Activated T-helper 17 cell treated with anti-CD3 and anti-CD28 coated beads, Interleukin-2, amount 50 U/mL, for 72 hours (primary cell): ENCODE data around the gene RPS21. TPM values are rescaled to one million over a fixed set of nuclear protein-coding genes. Genes with fewer than 3 reads are reported as not detected.
"Not testable (repeated sequence)": the region's sequence is repeated elsewhere in the genome, so short reads cannot be mapped to it uniquely, and the experiment has no call there.

Source experiments
- ATAC-seq: fragments of 150-1000 bp; cut with Tn5 transposase; replicated peaks from 2 replicates; pipeline ENCODE4 v1.10.0; 2021; ENCODE audit warnings: mild to moderate bottlenecking, moderate library complexity
- H3K27ac Mint-ChIP-seq: one replicate; pipeline ENCODE4 v1.8.0; 2022; ENCODE audit warnings: mixed read lengths
- H3K27me3 Mint-ChIP-seq: one replicate; pipeline ENCODE4 v1.8.0; 2022; ENCODE audit warnings: mixed read lengths
- H3K36me3 Mint-ChIP-seq: one replicate; pipeline ENCODE4 v1.8.0; 2022; ENCODE audit warnings: low read depth, mild to moderate bottlenecking, mixed read lengths
- H3K4me1 Mint-ChIP-seq: one replicate; pipeline ENCODE4 v1.8.0; 2022; ENCODE audit warnings: mixed read lengths
- H3K4me3 Mint-ChIP-seq: one replicate; pipeline ENCODE4 v1.8.0; 2022; ENCODE audit warnings: mild to moderate bottlenecking, mixed read lengths
- H3K9me3 Mint-ChIP-seq: one replicate; pipeline ENCODE4 v1.8.0; 2022; ENCODE audit warnings: mixed read lengths
- total RNA-seq, 2 donors: library from RNA; stranded (reverse); gene quantifications; one replicate each; pipeline ENCODE4 v1.2.3, GENCODE V29; 2022

RPS21 gene
- total RNA-seq, 2 donors from 2014 or later, result 2,323 to 2,749 TPM

GRCh38 chr20:62421716-62421990 is 34.8 kb downstream of the RPS21 start:
- Mint-ChIP-seq H3K36me3 (no peaks in the 10 kb centered on the region), H3K9me3 (no peaks in the 10 kb centered on the region), H3K27me3 (no peaks in the 10 kb centered on the region), H3K4me1 (no peaks in the 10 kb centered on the region), H3K27ac (no peak overlapping the region), H3K4me3 (no peak overlapping the region)
- ATAC-seq, result no peak

- H3K27me3 Mint-ChIP-seq, result no peaks in the 10 kb centered on the region
- H3K36me3 Mint-ChIP-seq, result no peaks in the 10 kb centered on the region
- H3K9me3 Mint-ChIP-seq, result no peaks in the 10 kb centered on the region
- no peak overlapping the region for H3K27ac Mint-ChIP-seq
- no peak overlapping the region for H3K4me3 Mint-ChIP-seq
- no peak for ATAC-seq
- H3K4me1 Mint-ChIP-seq, result no peaks in the 10 kb centered on the region
These were observed 35.9 kb downstream of the RPS21 start for GRCh38 chr20:62422636-62423325.

GRCh38 chr20:62423326-62423706 is 36.4 kb downstream of the RPS21 start:
- H3K36me3 Mint-ChIP-seq, result no peaks in the 10 kb centered on the region
- H3K27ac Mint-ChIP-seq, result no peak overlapping the region
- H3K4me3 Mint-ChIP-seq, result no peak overlapping the region
- H3K27me3 Mint-ChIP-seq, result no peaks in the 10 kb centered on the region
- H3K4me1 Mint-ChIP-seq, result no peaks in the 10 kb centered on the region
- no peaks in the 10 kb centered on the region for H3K9me3 Mint-ChIP-seq
- no peak for ATAC-seq

GRCh38 chr20:62424249-62425107 is 37.6 kb downstream of the RPS21 start:
- no peak overlapping the region for H3K27ac Mint-ChIP-seq
- no peaks in the 10 kb centered on the region for H3K36me3 Mint-ChIP-seq
- no peaks in the 10 kb centered on the region for H3K27me3 Mint-ChIP-seq
- no peaks in the 10 kb centered on the region for H3K9me3 Mint-ChIP-seq
- no peak overlapping the region for H3K4me3 Mint-ChIP-seq
- no peaks in the 10 kb centered on the region for H3K4me1 Mint-ChIP-seq
- no peak for ATAC-seq

GRCh38 chr20:62425281-62426058 is 38.6 kb downstream of the RPS21 start:
- H3K27me3 Mint-ChIP-seq, result no peaks in the 10 kb centered on the region
- no peaks in the 10 kb centered on the region for H3K9me3 Mint-ChIP-seq
- ATAC-seq, result no peak
- no peaks in the 10 kb centered on the region for H3K4me1 Mint-ChIP-seq
- H3K36me3 Mint-ChIP-seq, result no peaks in the 10 kb centered on the region
- no peak overlapping the region for H3K4me3 Mint-ChIP-seq
- no peak overlapping the region for H3K27ac Mint-ChIP-seq

- H3K4me3 Mint-ChIP-seq, H3K9me3 Mint-ChIP-seq, H3K4me1 Mint-ChIP-seq, H3K36me3 Mint-ChIP-seq, H3K27me3 Mint-ChIP-seq, H3K27ac Mint-ChIP-seq, ATAC-seq: not testable (repeated sequence)
These were observed 39.1 kb downstream of the RPS21 start for GRCh38 chr20:62426059-62426348.

- Mint-ChIP-seq H3K27me3 (peaks cover 6% of the 10 kb centered on the region), H3K9me3 (no peaks in the 10 kb centered on the region), H3K36me3 (no peaks in the 10 kb centered on the region), H3K4me3 (no peak overlapping the region), H3K4me1 (no peaks in the 10 kb centered on the region), H3K27ac (no peak overlapping the region)
- no peak for ATAC-seq
These were observed 39.8 kb downstream of the RPS21 start for GRCh38 chr20:62426699-62427131.

GRCh38 chr20:62427172-62428001 is 40.5 kb downstream of the RPS21 start, which contains the start of gene RBBP8NL:
Gene RBBP8NL (minus strand): TSS chr20:62427539. CDS start chr20:62419647, 7,892 bp downstream.
- Mint-ChIP-seq H3K4me3 (no peak within 1 kb of the TSS), H3K4me1 (no peaks in the 10 kb centered on the region), H3K36me3 (no peaks in the 10 kb centered on the region), H3K27ac (no peak within 1 kb of the TSS), H3K27me3 (peaks cover 6% of the 10 kb centered on the region), H3K9me3 (no peaks in the 10 kb centered on the region)
- no peak for ATAC-seq

- H3K4me1 Mint-ChIP-seq, result no peaks in the 10 kb centered on the region
- no peaks in the 10 kb centered on the region for H3K36me3 Mint-ChIP-seq
- H3K27me3 Mint-ChIP-seq, result peaks cover 6% of the 10 kb centered on the region
- no peaks in the 10 kb centered on the region for H3K9me3 Mint-ChIP-seq
- ATAC-seq, result no peak
- no peak overlapping the region for H3K4me3 Mint-ChIP-seq
- no peak overlapping the region for H3K27ac Mint-ChIP-seq
These were observed 41.1 kb downstream of the RPS21 start for GRCh38 chr20:62428002-62428372.

- ATAC-seq, result no peak
These were observed 41.7 kb downstream of the RPS21 start for GRCh38 chr20:62428396-62429295.

GRCh38 chr20:62429455-62430310 is 42.8 kb downstream of the RPS21 start:
- no peaks in the 10 kb centered on the region for H3K36me3 Mint-ChIP-seq
- no peak for ATAC-seq
- no peak overlapping the region for H3K27ac Mint-ChIP-seq
- H3K4me3 Mint-ChIP-seq, result no peak overlapping the region
- no peaks in the 10 kb centered on the region for H3K4me1 Mint-ChIP-seq
- H3K27me3 Mint-ChIP-seq, result peaks cover 10% of the 10 kb centered on the region
- no peaks in the 10 kb centered on the region for H3K9me3 Mint-ChIP-seq

More at GRCh38 chr20:62428396-62429295, 41.7 kb downstream of the RPS21 start:
- H3K27ac Mint-ChIP-seq, result no peak overlapping the region
- no peak overlapping the region for H3K4me3 Mint-ChIP-seq
- H3K9me3 Mint-ChIP-seq, result no peaks in the 10 kb centered on the region
- no peaks in the 10 kb centered on the region for H3K4me1 Mint-ChIP-seq
- peaks cover 6% of the 10 kb centered on the region for H3K27me3 Mint-ChIP-seq
- H3K36me3 Mint-ChIP-seq, result no peaks in the 10 kb centered on the region

GRCh38 chr20:62430311-62430853 is 43.5 kb downstream of the RPS21 start:
- no peak for ATAC-seq
- Mint-ChIP-seq H3K9me3 (no peaks in the 10 kb centered on the region), H3K36me3 (no peaks in the 10 kb centered on the region), H3K27ac (no peak overlapping the region), H3K27me3 (peaks cover 14% of the 10 kb centered on the region), H3K4me1 (no peaks in the 10 kb centered on the region), H3K4me3 (no peak overlapping the region)
